Parathyroid adenoma (tissue), 2 donors: ENCODE measurements around the gene TNK2.
A peak's percentile ranks its signal among the peaks of the same experiment; 100 is the strongest.

Source experiments
- H2AFZ ChIP-seq: fragments of 300-600 bp; sonication (generic); one replicate; pipeline ENCODE4 v1.7.0; 2017; ENCODE audit warnings: antibody characterized with exemption, mild to moderate bottlenecking
- H3K27ac ChIP-seq: fragments of 300-600 bp; sonication (generic); one replicate; pipeline ENCODE4 v1.7.0; 2017
- H3K27me3 ChIP-seq: fragments of 300-600 bp; sonication (generic); one replicate; pipeline ENCODE4 v1.7.0; 2017; ENCODE audit warnings: low read length; ENCODE audit not compliant: control insufficient read depth, insufficient read depth
- H3K36me3 ChIP-seq: fragments of 300-600 bp; sonication (generic); one replicate; pipeline ENCODE4 v1.7.0; 2017; ENCODE audit warnings: low read length; ENCODE audit not compliant: control insufficient read depth, insufficient read depth
- H3K4me1 ChIP-seq: fragments of 300-600 bp; sonication (generic); one replicate; pipeline ENCODE4 v1.7.0; 2017; ENCODE audit warnings: control low read depth
- H3K4me2 ChIP-seq: fragments of 300-600 bp; sonication (generic); one replicate; pipeline ENCODE4 v1.7.0; 2017; ENCODE audit warnings: low read length
- H3K4me3 ChIP-seq: fragments of 300-600 bp; sonication (generic); one replicate; pipeline ENCODE4 v1.7.0; 2017; ENCODE audit warnings: low read depth, low read length
- H3K79me2 ChIP-seq: fragments of 300-600 bp; sonication (generic); one replicate; pipeline ENCODE4 v1.7.0; 2017; ENCODE audit warnings: control low read depth
- H3K9ac ChIP-seq: fragments of 300-600 bp; sonication (generic); one replicate; pipeline ENCODE4 v1.7.0; 2017; ENCODE audit warnings: mild to moderate bottlenecking
- H3K9me3 ChIP-seq: fragments of 300-600 bp; sonication (generic); one replicate; pipeline ENCODE4 v1.7.0; 2017; ENCODE audit warnings: low read length; ENCODE audit not compliant: control insufficient read depth
- CTCF ChIP-seq: fragments of 300-600 bp; sonication (generic); IDR thresholded peaks from one replicate; pipeline ENCODE4 v1.7.0; 2017; ENCODE audit warnings: antibody characterized with exemption, mild to moderate bottlenecking
- donor health status: primary hyperparathyroidism.

The TNK2 gene

DNA sequence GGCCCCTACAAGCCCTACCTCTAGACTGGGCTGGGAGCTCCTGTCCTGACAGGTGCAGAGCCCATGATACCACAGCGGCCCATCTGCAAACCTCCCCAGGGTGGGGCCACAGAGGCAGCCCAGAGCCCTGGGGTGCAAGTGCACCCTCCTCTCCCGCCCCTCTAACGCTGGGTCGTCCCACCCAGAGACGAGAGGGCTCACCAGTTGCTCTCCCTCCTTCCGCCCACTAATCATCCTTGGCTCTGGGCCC is 742 bp downstream of the TNK2 start:
- no peaks in the 10 kb centered on the region for H3K79me2 ChIP-seq
- no peaks in the 10 kb centered on the region for H3K36me3 ChIP-seq
- no peaks in the 10 kb centered on the region for H3K4me1 ChIP-seq
- no peak overlapping the region for H2AFZ ChIP-seq
- peak overlapping the region; percentile 59 for H3K4me2 ChIP-seq
- no peaks in the 10 kb centered on the region for H3K9me3 ChIP-seq
- no peak overlapping the region for H3K9ac ChIP-seq
- TF ChIP-seq CTCF = no peak
- peak overlapping the region; percentile 44 for H3K4me3 ChIP-seq
- no peaks in the 10 kb centered on the region for H3K27me3 ChIP-seq
- H3K27ac ChIP-seq = no peak overlapping the region

- H3K4me1 ChIP-seq = no peaks in the 10 kb centered on the region
- H3K4me2 ChIP-seq = peak overlapping the region; percentile 59
- H3K27me3 ChIP-seq = no peaks in the 10 kb centered on the region
- H2AFZ ChIP-seq = no peak overlapping the region
- TF ChIP-seq CTCF = no peak
- H3K9ac ChIP-seq = no peak overlapping the region
- H3K36me3 ChIP-seq = no peaks in the 10 kb centered on the region
- H3K4me3 ChIP-seq = no peak overlapping the region
- no peaks in the 10 kb centered on the region for H3K9me3 ChIP-seq
- H3K79me2 ChIP-seq = no peaks in the 10 kb centered on the region
- no peak overlapping the region for H3K27ac ChIP-seq
These were observed 1.3 kb downstream of the TNK2 start for GRCh38 chr3:195906865-195907683.

DNA sequence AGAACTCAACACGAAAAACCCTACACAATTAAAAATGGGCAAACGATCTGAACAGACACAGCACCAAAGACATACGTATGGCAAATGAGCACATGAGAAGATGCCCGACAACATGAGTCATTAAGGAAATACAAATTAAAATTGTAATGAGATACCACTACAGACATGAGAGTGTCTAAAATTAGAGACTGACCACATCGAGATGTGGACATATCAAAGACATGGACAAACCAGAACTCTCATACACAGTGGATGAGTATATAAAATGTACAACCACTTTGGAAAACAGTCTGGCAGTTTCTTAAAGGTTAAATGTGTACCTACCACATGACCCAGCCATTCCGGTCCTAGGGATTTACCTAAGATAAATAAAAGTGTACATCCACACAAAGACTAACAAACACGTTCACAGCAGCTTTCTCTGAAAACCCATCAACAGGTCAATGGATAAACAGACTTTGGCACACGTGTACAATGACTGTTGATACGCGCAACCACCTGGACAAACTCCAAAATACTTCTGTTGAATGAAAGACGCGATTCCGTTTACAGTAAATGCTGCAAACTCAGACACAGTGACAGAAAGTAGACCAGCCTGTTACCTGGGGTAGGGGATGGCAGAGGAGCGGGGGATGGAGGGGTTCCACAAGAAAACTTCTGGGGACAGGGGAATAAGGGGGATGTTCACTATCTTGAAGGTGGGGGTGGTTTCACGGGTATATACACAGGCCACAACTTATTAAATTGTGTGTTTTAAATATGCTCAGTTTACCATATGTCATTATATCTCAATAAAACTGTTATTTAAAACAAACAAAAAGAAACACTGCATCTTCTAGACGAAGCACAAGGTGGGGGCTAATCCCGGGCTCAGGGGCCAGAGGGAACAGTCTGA is 2.1 kb downstream of the TNK2 start:
- H3K4me1 ChIP-seq = no peaks in the 10 kb centered on the region

DNA sequence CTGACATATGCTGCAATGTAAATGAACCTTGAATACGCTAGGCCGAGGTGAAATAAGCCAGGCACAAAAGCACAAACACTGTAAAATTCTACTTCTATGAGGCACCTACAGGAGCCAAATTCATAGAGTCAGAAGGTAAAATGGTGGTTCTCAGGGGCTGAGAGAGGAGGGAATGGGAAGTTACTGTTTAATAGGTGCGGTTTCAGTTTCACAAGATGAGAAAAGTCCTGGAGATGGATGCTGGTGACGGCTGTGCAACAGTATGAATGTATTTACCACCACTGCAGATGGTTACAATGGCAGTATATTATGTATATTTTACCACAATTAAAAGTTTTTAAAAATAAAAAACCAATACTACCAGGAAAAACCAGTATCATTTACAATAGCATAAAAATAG is 4.0 kb downstream of the TNK2 start:
- H3K9ac ChIP-seq = no peak overlapping the region
- no peak overlapping the region for H3K27ac ChIP-seq
- TF ChIP-seq CTCF = no peak
- no peaks in the 10 kb centered on the region for H3K9me3 ChIP-seq
- H3K79me2 ChIP-seq = no peaks in the 10 kb centered on the region
- no peak overlapping the region for H2AFZ ChIP-seq
- no peak overlapping the region for H3K4me2 ChIP-seq
- H3K27me3 ChIP-seq = no peaks in the 10 kb centered on the region
- H3K4me1 ChIP-seq = no peaks in the 10 kb centered on the region
- H3K4me3 ChIP-seq = no peak overlapping the region
- H3K36me3 ChIP-seq = no peaks in the 10 kb centered on the region

More for the DNA sequence above, 2.1 kb downstream of the TNK2 start:
- H3K4me2 ChIP-seq = no peak overlapping the region
- no peaks in the 10 kb centered on the region for H3K27me3 ChIP-seq
- no peak overlapping the region for H3K27ac ChIP-seq
- no peak for TF ChIP-seq CTCF
- no peak overlapping the region for H3K4me3 ChIP-seq
- no peaks in the 10 kb centered on the region for H3K79me2 ChIP-seq
- no peaks in the 10 kb centered on the region for H3K36me3 ChIP-seq
- H3K9me3 ChIP-seq = no peaks in the 10 kb centered on the region
- no peak overlapping the region for H2AFZ ChIP-seq
- H3K9ac ChIP-seq = no peak overlapping the region
